GM12875 (cell line): Measurements from ENCODE around the gene TMEM182.

Experiments used
- H3K4me3 ChIP-seq: one replicate; pipeline ENCODE4 v1.5.1; 2011; ENCODE audit warnings: low read depth, low read length, control low read depth
- TF ChIP-seq, protein P1 (sequence below): IDR thresholded peaks from 2 replicates; pipeline ENCODE4 v1.5.1; 2011; ENCODE audit warnings: low read depth, mild to moderate bottlenecking, control low read depth, inconsistent platforms, low read length, moderate library complexity, borderline replicate concordance; ENCODE audit not compliant: insufficient read depth

The TMEM182 gene

DNA sequence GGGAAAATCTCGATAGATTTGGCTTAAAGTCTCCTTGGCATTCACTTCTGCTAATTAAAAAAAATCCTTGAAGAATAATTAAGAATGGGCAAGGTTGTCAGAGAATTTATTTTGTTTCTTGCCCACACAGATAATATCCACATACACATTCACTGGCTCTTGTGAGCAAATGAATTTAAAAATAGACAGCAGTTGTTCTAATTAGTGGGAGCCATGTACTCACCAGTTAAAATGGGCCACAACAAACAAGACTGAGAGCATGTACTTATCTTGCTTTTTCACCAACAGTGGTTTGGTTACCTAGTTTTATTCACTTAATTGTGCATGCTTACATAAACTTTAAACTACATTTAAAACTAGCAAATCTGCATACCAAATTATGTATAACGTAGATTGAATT lies 53.5 kb downstream of the TMEM182 start:
- TF ChIP-seq, protein P1, sequence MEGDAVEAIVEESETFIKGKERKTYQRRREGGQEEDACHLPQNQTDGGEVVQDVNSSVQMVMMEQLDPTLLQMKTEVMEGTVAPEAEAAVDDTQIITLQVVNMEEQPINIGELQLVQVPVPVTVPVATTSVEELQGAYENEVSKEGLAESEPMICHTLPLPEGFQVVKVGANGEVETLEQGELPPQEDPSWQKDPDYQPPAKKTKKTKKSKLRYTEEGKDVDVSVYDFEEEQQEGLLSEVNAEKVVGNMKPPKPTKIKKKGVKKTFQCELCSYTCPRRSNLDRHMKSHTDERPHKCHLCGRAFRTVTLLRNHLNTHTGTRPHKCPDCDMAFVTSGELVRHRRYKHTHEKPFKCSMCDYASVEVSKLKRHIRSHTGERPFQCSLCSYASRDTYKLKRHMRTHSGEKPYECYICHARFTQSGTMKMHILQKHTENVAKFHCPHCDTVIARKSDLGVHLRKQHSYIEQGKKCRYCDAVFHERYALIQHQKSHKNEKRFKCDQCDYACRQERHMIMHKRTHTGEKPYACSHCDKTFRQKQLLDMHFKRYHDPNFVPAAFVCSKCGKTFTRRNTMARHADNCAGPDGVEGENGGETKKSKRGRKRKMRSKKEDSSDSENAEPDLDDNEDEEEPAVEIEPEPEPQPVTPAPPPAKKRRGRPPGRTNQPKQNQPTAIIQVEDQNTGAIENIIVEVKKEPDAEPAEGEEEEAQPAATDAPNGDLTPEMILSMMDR, result no peak
- no peak overlapping the region for H3K4me3 ChIP-seq

DNA sequence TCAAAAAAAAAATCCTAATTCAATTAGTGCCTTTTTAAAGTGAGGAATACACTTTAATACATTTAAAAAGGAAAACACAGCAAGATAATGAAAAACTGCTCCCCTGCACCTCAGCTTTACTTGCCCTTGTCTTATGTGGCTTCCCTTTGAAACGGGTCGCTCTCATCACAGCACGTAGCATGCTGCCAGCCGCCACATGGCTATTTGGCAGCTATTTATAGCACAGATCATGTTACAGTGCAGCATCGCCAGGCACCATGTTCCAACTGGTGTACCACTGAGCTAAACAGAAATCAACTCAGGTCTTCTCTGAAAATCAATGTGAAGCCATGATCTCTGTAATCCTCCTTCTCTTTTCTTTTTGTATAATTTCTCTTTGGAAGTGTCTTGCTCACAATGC lies 65.1 kb downstream of the TMEM182 start:
- H3K4me3 ChIP-seq, result no peak overlapping the region
- TF ChIP-seq, protein P1, result no peak

DNA sequence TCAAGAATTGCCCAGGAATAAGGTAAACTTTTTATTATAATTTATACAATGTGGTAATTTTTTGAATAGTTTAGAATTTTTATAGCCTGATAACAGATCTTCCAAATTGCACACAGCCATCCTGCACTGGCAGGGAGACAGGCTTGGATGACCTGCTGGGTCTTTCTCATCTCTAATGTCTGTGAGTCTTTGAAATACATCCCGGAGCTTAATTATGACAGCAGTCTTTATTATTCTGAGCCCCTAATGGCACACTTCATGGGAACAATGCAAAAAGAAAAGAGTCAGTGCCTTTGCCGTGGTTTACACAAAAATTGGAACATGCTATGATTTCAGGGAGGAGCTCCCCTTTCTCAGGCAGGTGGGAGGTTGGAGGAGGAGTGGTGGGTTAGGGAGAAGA lies 71.0 kb downstream of the TMEM182 start:
- no peak overlapping the region for H3K4me3 ChIP-seq
- TF ChIP-seq, protein P1, result no peak

DNA sequence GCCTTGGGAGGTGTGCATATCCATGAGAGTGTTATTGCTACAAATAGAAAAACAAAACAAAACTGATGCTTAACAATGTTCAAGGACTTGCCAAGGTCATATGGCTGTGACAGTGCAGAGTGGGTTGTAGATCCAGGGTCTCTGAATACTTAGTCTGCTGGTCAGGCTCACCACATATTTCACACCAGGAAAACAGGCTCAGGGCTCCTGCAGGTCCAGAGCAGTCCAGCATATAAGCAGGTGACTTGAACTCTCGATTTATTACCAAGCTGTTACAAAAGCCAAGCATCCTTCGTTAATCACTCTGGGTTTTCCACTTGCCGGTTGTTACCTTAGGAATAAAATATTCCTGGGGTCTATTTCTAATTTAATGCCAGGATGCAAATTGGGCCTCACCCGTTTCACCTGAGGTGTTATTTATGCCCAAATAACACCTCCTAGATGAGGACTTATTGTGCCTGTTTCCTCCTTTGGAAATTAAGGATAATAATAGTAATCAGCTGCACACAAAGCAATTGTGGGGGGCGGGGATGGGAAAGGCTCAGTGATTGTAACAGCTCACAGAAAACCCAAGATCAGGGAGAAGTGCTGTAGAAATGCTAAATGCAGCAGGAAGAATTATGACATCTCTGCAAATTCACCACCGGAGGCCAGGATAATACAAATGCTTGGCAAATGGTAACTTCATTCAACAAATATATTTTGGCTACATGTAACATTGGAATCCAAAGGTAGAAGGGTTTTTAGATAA lies 72.9 kb downstream of the TMEM182 start:
- TF ChIP-seq, protein P1, result no peak
- no peak overlapping the region for H3K4me3 ChIP-seq

DNA sequence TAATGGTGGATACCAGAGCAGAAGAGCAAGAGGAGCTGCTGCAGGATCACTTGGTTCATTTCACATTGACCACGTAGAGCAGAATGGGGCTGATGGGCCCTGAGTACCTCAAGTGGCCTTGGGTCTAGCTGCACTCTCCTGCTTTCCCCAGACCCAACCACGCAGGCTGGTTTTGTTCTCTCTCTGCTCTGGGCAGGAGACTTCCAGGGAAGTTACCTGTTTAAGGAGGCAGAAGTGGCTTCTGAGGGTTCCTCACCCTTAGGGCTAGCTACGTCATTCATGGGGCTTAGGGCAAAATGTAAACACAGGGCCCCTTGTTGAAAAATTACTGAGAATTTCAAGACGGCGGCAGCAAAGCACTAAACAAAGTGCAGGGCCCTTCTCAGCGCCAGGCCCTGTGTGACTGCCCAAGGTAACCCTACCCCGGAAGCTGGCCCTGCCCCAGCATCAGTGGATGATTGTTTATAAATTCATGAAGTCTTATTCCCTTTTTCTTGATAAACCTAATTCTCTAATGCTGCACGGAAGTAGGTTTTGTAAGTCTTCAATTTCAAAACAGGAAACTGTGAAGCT lies 75.9 kb downstream of the TMEM182 start:
- H3K4me3 ChIP-seq, result no peak overlapping the region
- TF ChIP-seq, protein P1, result no peak

DNA sequence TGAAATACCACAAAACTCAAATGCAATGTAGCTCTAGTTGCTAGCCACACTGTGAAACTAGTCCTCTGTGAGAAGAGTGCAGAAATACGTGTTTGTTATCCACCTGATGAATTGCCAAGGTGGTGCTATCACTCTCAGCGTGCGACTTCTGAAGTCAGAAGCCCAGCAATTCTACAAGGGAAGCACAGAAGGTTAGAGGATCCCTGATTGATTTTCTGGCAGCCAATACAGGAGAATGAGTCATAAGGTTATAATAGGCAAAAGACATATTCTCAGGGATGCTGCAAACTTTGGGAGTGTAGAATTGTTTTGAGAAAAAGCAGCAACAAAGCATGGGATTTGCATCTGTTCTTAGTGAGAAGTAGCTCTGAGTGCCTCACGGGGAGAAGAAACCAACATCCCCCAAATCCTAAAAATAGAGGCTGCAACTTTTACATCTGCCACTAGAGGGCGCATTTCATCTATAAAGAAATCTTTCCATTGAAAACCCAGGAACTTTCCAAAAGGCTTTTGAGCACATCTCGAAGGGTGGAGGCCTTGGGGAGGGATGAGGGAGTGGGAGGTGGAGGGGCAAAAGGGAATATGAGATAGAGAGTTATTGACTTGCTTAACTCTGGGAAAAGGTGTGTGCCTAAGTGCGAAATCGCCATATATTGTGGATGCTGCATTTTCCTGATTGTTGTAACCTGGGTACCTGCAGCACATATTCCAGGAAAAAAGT lies 78.0 kb downstream of the TMEM182 start:
- TF ChIP-seq, protein P1, result peak; percentile 60; the same call in 1 of the 2 replicates
- H3K4me3 ChIP-seq, result no peak overlapping the region
